Measurements from ENCODE around the gene PRKAR1A. TPM values are rescaled to one million over a fixed set of nuclear protein-coding genes. Genes with fewer than 3 reads are reported as not detected.

Gene PRKAR1A
- total and polyA plus RNA-seq, 2 of the 8 experiments (the other 6 are each of a cell fraction or from before 2014, with no cell fraction given), result 39.3 to 149 TPM

- no peak for TF ChIP-seq TAF7 (optimal IDR thresholded peaks at IDR 0.05; ENCODE audit: borderline replicate concordance, low read depth, low read length)
- no peak for TF ChIP-seq GABPA (IDR thresholded peaks at IDR 0.05; ENCODE audit: borderline replicate concordance, insufficient read depth, low read length)
- 0 out of 2 replicates have a peak, but pooled peaks have one; percentile 22 for TF ChIP-seq EGR1 (IDR thresholded peaks at IDR 0.05; ENCODE audit: borderline replicate concordance, low read depth, low read length)
- no peak; the same call in 1 of the 2 replicates for TF ChIP-seq POLR2AphosphoS5 (IDR thresholded peaks at IDR 0.05; ENCODE audit: low read depth, low read length)
- no peak for TF ChIP-seq RBBP5 (IDR thresholded peaks at IDR 0.05; ENCODE audit: borderline replicate concordance, low read depth, low read length)
- no peak for TF ChIP-seq NRF1 (IDR thresholded peaks at IDR 0.05; ENCODE audit: low read depth, low read length)
- TF ChIP-seq SP2 (IDR thresholded peaks at IDR 0.05; ENCODE audit: low read length), result no peak
- TF ChIP-seq USF2 (IDR thresholded peaks at IDR 0.05; ENCODE audit: low read length), result peak; percentile 59; the same call in 1 of the 2 replicates
- no peak for TF ChIP-seq RXRA (IDR thresholded peaks at IDR 0.05; ENCODE audit: insufficient read depth, low read depth, low read length)
- no peak for TF ChIP-seq CHD2 (IDR thresholded peaks at IDR 0.05; ENCODE audit: low read length)
- peak in 1 of 2 experiments; percentile 70; a peak in 2 of 4 replicates for TF ChIP-seq SIN3A (conservative IDR thresholded peaks at IDR 0.05 in 1 of 2, IDR thresholded peaks at IDR 0.05 in 1 of 2; ENCODE audit: low read depth in 1 of 2, low read length in 2 of 2)
- TF ChIP-seq SAP30 (IDR thresholded peaks at IDR 0.05; ENCODE audit: insufficient read depth, insufficient replicate concordance, low read length), result peak; percentile 98
- TF ChIP-seq JUND (IDR thresholded peaks at IDR 0.05; ENCODE audit: low read length), result no peak
- TF ChIP-seq KDM1A (IDR thresholded peaks at IDR 0.05; ENCODE audit: borderline replicate concordance, low read length), result no peak
- TF ChIP-seq TEAD4 (IDR thresholded peaks at IDR 0.05; ENCODE audit: low read depth, low read length), result no peak
These were observed 471 bp upstream of the PRKAR1A start (continued) for GRCh38 chr17:68511671-68512246.
